Omental fat pad (tissue), 4 donors: ENCODE measurements around the gene LCN2. TPM values are rescaled to one million over a fixed set of nuclear protein-coding genes. Genes with fewer than 3 reads are reported as not detected.

Experiments used
- ATAC-seq: fragments of 150-250 bp; one replicate; pipeline ENCODE4 v1.9.1; 2016; ENCODE audit warnings: mild to moderate bottlenecking, moderate library complexity; ENCODE audit not compliant: low FRiP score
- DNase-seq: peaks from one replicate; pipeline ENCODE4 v3.0.0-alpha.2; 2019; ENCODE audit warnings: low spot score
- total RNA-seq, 4 donors: library from RNA; depleted of rRNA; stranded (reverse); fragments of >200 nt; gene quantifications; one replicate each; pipeline ENCODE4 v1.1.0, GENCODE V29; 2016
- TF ChIP-seq, protein P1 (sequence below), 3 donors: fragments of 450-650 bp; IDR thresholded peaks; one replicate each; pipeline ENCODE4 v1.5.1; 2016 to 2017; ENCODE audit warnings: antibody characterized with exemption in 3 of 3, mild to moderate bottlenecking in 3 of 3, moderate library complexity in 2 of 3

LCN2 gene
- total RNA-seq, 4 donors from 2014 or later, result 1.7 TPM; not detected in 2

GRCh38 chr9:128102861-128103588 is 46.2 kb upstream of the LCN2 start:
- TF ChIP-seq, protein P1, sequence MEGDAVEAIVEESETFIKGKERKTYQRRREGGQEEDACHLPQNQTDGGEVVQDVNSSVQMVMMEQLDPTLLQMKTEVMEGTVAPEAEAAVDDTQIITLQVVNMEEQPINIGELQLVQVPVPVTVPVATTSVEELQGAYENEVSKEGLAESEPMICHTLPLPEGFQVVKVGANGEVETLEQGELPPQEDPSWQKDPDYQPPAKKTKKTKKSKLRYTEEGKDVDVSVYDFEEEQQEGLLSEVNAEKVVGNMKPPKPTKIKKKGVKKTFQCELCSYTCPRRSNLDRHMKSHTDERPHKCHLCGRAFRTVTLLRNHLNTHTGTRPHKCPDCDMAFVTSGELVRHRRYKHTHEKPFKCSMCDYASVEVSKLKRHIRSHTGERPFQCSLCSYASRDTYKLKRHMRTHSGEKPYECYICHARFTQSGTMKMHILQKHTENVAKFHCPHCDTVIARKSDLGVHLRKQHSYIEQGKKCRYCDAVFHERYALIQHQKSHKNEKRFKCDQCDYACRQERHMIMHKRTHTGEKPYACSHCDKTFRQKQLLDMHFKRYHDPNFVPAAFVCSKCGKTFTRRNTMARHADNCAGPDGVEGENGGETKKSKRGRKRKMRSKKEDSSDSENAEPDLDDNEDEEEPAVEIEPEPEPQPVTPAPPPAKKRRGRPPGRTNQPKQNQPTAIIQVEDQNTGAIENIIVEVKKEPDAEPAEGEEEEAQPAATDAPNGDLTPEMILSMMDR (IDR thresholded peaks at IDR 0.05), result no peak
- no peak for DNase-seq
- ATAC-seq, result no peak

DNA sequence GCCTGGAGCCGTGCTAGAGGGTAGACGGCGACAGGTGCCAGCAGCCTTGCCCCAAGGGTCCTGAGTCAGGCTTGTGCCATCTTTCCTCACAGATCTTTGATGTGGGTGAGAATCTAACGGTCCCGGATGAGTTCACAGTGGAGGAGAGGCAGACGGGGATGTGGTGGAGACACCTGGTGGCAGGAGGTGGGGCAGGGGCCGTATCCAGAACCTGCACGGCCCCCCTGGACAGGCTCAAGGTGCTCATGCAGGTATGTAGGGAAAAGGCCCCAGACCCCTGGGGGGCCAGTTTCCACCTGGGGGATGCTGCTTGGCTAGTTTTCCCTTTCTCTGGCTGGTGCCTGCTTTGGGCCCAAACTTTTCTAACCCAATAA is 45.7 kb upstream of the LCN2 start:
- TF ChIP-seq, protein P1 (IDR thresholded peaks at IDR 0.05), result no peak
- no peak for DNase-seq

GRCh38 chr9:128104171-128104618 is 45.1 kb upstream of the LCN2 start:
- DNase-seq, result no peak
- TF ChIP-seq, protein P1 (IDR thresholded peaks at IDR 0.05), result no peak
- ATAC-seq, result no peak

More for the DNA sequence above, 45.7 kb upstream of the LCN2 start:
- no peak for ATAC-seq

- TF ChIP-seq, protein P1 (IDR thresholded peaks at IDR 0.05), result no peak
- ATAC-seq, result no peak
- no peak for DNase-seq
Measured at GRCh38 chr9:128105538-128106175, 43.6 kb upstream of the LCN2 start.

GRCh38 chr9:128106181-128106939 is 42.9 kb upstream of the LCN2 start:
- ATAC-seq, result no peak
- DNase-seq, result no peak
- TF ChIP-seq, protein P1 (IDR thresholded peaks at IDR 0.05), result no peak

DNA sequence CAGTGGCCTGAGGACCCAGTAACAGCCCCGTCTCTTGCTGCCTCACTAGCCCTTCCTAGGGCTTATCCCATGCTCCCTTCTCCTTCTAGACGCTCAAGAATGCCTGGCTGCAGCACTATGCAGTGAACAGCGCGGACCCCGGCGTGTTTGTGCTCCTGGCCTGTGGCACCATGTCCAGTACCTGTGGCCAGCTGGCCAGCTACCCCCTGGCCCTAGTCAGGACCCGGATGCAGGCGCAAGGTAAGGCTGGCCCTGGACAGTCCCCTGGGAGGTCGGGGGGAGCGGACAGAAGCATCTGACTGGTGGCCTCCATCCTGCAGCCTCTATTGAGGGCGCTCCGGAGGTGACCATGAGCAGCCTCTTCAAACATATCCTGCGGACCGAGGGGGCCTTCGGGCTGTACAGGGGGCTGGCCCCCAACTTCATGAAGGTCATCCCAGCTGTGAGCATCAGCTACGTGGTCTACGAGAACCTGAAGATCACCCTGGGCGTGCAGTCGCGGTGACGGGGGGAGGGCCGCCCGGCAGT is 42.2 kb upstream of the LCN2 start:
- DNase-seq (no peak), ATAC-seq (no peak)
- TF ChIP-seq, protein P1 (IDR thresholded peaks at IDR 0.05), result no peak
